T-helper 22 cell (primary cell): ENCODE data around the gene SETD9.

ENCODE experiments used
- DNase-seq: peaks from one replicate; pipeline ENCODE4 v3.0.0-alpha.2; 2020; ENCODE audit warnings: low read depth

The SETD9 gene, protein sequence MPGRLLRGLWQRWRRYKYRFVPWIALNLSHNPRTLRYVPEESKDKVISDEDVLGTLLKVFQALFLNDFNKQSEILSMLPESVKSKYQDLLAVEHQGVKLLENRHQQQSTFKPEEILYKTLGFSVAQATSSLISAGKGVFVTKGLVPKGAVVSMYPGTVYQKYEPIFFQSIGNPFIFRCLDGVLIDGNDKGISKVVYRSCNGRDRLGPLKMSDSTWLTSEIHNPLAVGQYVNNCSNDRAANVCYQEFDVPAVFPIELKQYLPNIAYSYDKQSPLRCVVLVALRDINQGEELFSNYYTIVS

GRCh38 chr5:56909294-56910209 is at the start of gene SETD9:
Gene SETD9 (plus strand): TSS chr5:56909596. CDS start chr5:56909646, 50 bp downstream.
- peak; percentile 78 for DNase-seq

GRCh38 chr5:56861893-56862485 is 47.4 kb upstream of the SETD9 start:
- DNase-seq: no peak

DNA sequence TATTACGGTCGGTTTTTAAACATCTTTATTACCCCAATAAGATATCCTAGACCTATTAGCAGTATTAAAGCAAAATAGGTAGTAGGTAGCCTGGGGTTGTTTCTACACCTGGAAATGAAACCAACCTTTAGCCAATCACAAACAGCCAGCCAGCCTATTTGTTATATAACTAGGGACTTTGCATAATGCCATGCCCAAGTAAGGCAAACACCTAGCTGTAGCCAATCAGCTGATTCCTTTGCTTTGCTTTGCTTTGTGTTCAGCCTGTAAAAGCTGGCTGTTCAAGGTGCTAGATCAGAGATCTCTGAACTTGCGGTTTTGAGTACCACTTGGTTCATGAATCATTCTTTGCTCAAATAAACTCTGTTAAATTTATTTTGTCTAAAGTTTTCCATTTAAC is 46.5 kb upstream of the SETD9 start:
- no peak for DNase-seq

DNA sequence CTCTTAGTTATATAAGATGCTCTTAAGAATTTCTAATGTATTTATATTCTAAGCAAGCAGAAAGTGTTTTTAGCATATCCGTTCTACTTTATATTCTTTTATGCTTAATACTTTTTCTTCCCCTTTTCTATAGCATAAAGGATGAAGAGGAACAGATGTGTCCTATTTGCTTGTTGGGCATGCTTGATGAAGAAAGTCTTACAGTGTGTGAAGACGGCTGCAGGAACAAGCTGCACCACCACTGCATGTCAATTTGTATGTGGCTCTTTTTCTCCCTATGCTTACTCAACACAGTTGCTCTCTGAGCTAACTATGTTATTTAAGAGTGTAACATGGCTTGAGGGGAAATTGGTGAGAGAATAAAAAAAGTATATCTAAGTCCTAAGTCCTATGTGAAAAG is 37.6 kb upstream of the SETD9 start:
- no peak for DNase-seq

GRCh38 chr5:56873056-56873455 is 36.3 kb upstream of the SETD9 start:
- DNase-seq: no peak

DNA sequence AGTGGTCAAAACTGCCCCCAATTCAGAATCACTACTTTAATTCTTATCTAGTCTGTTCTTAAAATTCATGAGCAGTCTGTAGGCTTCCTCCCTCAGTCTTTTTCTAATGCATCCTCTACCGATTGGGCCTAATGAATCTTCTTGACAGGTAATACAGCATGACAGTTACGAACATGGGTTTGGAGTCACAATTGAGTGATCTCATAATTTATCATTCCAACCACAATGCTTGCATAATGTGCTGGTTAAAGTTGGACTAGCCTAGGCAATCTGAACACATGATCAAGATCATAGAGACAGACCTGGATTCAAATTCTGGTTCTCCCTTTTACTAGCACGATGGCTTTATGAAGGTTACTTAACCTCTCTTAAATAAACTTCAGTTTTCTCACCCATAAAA is 33.1 kb upstream of the SETD9 start:
- DNase-seq: no peak

DNA sequence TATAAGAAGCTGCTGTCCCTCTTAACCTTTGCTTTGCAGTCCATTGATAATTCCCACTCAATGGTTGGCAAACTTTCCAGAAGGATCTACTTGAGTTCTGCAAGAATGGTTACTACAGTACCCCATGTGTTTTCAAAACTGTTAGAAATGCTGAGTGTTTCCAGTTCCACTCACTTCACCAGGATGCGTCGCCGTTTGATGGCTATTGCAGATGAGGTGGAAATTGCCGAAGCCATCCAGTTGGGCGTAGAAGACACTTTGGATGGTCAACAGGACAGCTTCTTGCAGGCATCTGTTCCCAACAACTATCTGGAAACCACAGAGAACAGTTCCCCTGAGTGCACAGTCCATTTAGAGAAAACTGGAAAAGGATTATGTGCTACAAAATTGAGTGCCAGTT is 27.8 kb upstream of the SETD9 start:
- no peak for DNase-seq

- DNase-seq: no peak
These were observed 16.0 kb upstream of the SETD9 start for GRCh38 chr5:56893251-56893951.

DNA sequence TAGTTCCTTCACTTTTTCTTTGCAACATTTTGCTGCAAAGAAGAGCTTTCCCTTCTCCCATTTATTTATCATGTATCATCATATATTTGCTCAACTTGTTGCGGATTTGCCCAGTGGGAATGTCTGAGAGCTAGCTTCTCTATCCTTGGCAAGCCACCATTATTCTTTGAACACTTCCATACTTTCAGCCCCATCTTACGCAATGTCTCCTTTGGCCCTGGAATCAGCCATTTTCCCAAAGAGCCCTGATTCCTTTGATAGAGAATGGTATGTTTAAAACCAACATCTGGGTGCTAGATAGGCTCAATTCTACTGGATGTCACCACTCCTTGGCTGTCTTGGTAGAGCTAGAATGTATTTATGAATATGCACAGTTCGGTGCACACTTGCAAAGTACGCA is 12.6 kb upstream of the SETD9 start:
- DNase-seq: no peak

GRCh38 chr5:56898213-56898612 is 11.2 kb upstream of the SETD9 start:
- no peak for DNase-seq

GRCh38 chr5:56900395-56900794 is 9.0 kb upstream of the SETD9 start:
- no peak for DNase-seq

DNA sequence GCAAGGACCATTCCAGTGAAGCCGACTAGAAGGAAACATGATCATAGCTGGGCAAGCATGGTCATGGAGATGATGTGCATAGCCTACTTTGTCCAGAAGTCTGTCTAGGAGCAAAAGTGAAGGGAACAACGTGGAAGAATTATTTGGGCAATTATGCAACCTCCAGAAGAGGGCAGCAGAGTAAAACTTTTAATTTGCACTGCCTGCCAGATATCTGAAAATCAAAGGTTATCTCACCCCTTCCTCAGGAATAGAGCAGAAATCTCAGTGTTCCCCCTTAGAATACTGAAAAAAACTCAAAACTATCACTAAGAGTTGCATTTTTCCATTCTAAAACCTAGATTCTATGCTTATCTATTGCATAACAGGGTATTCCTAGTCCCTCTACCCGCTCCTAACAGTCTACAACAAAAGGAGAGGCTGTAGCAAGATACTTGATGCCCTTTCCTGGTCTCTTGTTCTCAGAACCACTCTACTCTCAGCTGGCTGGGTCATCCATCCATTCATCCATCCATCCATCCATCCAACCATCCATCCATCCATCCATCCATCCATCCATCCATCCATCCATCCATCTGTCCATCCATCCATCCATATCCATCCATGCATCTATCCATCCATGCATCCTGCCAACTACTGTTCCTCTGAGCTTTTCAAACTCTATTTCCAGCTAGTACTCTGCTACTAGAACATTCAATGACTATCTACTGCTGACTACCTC is 8.4 kb upstream of the SETD9 start:
- no peak for DNase-seq

GRCh38 chr5:56908942-56909293 is 478 bp upstream of the SETD9 start:
- DNase-seq: no peak

DNA sequence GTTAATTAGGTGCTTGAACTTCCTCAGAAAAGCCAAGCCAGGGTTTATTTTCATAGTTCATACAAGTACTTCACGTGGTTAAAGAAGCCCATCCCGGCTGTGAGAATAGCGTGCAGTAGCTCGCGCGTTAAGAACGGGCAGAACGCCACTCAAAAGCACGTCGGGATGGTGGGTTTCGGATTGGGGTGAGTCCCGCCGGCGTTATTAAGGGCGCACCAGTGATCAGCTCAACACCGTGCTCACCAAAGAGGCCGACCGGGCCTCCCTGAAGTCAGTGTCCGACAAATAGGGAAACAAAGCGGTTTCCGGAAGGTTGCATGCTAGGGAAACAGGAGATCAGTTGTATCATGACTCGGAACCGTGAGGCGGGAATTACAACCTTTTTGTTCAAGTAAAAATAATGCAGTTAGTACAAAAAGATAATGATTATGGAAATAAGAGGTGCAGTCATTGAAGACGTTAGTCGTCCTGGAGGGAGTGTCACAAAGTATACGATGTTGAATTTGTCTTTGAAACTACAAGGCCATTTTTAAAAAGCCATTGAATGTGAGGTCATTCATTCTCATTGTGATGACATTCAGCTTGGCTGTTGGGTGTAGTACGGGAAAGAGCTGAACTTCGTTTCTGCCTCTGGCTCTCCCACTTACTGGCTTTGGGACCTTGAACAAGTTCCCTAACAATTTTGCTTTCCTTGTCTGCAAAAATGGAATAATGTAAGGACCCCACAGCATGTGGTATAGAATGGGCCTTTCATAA is 992 bp downstream of the SETD9 start:
- DNase-seq: no peak

- DNase-seq: no peak
These were observed 4.4 kb downstream of the SETD9 start for GRCh38 chr5:56913766-56914165.

- no peak for DNase-seq
These were observed 5.3 kb downstream of the SETD9 start for GRCh38 chr5:56914678-56915077.

DNA sequence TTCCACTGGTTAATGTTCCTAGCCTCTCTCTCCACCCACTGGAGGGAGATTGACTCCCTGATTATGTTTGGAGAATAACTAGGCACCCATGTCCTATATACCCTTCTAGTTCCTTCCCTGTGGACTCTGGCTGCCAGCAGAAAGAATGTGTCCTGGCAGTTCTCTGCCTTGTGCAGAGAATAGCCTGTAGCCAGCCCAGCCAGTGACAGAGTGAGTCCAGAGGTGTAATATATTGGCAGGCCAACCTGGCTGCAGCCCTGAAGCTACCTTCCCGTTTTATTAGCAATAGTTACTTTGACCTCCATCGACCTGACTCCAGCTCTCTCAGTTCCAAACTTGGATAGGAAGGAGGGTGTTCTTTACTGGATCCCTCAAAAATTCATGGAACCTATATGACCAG is 8.1 kb downstream of the SETD9 start:
- DNase-seq: no peak

- DNase-seq: no peak
These were observed 8.7 kb downstream of the SETD9 start for GRCh38 chr5:56918054-56918453.

DNA sequence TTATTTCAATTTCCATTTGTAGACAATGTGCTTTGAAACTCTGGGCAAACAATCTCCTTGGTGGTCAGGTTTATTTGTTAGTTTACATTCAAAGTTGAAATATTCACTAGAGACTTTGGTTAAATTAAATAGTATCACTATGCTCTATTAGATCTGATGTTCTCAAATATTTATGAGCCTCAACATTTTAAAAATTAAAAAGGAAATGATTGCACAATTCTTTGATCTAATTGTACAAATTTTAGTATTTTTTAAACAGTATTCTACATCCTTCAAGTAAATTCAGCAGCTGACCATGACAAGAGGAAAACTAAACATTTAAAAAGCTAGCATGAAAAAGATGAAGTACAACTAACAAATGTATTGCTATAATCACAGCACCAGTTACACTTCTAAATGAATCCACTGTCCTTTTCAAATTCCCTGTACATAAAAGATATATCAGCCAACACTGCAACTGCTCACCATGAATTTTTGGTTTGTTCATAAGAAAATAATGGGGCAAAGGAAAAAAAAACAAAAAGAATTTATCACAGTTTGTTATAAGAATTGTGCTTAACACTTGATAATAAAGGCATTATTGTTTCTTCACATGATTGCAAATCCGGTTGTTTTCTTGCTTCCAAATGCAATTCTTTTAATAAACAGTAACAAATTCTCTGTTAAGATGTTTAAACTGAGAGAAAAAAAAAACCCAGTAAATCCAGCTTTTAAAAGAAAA is 10.7 kb downstream of the SETD9 start:
- no peak for DNase-seq

DNA sequence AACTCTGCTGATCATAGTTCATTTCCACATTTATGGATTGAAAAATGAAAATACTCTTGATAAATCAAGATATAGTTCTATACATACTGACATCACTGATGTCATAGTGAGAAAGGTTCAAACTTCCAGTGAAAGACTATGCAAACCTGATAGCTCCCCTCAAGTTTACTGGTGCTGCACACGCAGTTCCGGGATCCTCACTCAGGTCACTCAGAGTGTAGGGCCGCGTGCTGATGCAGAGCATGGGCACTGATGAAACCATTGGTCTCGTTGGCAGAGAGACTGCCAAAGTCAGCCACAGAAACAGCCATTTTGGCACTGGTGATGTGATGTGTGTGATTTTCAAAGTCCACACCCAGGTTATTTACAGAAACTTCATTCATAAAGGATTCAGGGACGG is 13.5 kb downstream of the SETD9 start:
- DNase-seq: no peak
